ENCODE measurements around the gene KRT28.

The KRT28 gene

GRCh38 chr17:40799859-40800258 is at the start of gene KRT28:
Gene KRT28, minus strand, starts transcription at chr17:40799959. Its CDS starts 66 bp downstream, at chr17:40799893.
- in situ Hi-C loops (cut with MboI; ENCODE audit: low sequenced_read_pairs): no loop called here

DNA sequence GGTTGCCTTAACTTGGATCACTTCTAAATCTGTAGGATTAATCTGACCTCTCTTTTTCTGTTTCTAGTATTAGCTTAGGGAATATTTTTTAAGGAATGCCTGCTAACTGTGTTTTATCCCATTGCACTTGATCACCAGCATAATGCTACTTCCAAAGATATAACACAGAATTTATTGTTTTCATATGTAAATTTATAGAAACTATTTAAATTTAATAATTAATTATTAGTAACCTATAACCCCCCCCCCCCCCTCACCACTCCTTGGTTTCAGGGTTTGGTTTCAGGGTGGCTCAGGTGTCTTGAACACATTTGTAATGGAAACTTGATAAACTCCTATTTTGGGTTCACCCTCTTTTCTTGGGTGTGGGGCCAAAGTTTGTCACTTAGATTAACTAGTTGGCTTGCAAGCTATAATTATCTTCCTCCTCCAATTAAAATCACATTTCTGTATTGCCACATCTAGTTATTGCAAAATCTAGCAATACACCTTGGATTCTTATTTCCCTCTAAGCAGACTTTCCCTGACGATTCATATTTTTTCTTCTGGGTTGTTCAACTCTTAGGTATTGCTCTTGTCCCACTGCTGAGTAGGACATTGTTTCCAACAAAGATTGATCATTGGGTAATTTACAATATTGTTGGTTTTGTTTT is 49.0 kb upstream of the KRT28 start:
- in situ Hi-C loops (cut with MboI; ENCODE audit: low sequenced_read_pairs): no loop called here

- in situ Hi-C loops (cut with MboI; ENCODE audit: low sequenced_read_pairs): no loop called here
Observed at GRCh38 chr17:40846515-40847144, 46.9 kb upstream of the KRT28 start.

- in situ Hi-C loops (cut with MboI; ENCODE audit: low sequenced_read_pairs): no loop called here
Observed at GRCh38 chr17:40844671-40845107, 44.9 kb upstream of the KRT28 start.

DNA sequence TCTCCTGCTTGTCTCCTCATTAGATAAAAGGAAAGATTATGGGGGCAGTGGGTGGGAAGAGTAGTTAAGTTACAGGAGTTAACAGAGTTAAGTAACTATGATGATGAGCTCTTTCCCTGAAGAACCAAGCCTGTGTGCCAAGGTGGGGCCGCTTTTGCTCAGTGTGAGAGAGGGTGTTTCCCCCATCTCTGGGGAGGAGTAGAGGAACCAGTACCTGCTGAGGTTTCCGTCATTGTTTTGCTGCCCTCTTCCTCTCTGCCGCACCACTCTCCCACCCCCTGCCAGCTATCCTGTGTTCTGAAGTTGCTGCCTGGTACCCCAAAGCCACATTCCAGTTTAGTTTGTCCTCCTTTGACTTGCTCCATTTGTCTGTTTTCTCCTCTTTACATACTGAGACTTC is 43.5 kb upstream of the KRT28 start:
- in situ Hi-C loops (cut with MboI; ENCODE audit: low sequenced_read_pairs): no loop called here

DNA sequence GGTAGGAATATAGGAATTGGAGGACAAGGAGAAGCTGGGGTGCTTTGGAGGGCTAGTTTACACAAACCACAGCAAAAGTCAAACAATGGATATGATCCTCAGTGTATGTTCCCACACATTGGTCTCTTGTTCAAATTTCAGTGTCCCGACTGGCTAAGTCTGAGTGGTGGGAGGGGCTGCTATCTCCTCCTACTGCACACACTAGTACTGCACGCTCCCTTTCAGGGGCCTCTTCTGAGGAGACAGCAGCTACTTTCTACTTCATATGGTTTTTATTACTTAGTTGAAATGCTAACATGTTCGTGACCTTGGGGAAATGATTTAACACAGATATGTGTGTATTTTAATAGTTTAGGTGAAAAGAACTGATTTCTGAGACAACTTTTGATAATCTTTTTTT is 41.5 kb upstream of the KRT28 start:
- in situ Hi-C loops (cut with MboI; ENCODE audit: low sequenced_read_pairs): no loop called here

- in situ Hi-C loops (cut with MboI; ENCODE audit: low sequenced_read_pairs): no loop called here
Observed at GRCh38 chr17:40839194-40839593, 39.4 kb upstream of the KRT28 start.

DNA sequence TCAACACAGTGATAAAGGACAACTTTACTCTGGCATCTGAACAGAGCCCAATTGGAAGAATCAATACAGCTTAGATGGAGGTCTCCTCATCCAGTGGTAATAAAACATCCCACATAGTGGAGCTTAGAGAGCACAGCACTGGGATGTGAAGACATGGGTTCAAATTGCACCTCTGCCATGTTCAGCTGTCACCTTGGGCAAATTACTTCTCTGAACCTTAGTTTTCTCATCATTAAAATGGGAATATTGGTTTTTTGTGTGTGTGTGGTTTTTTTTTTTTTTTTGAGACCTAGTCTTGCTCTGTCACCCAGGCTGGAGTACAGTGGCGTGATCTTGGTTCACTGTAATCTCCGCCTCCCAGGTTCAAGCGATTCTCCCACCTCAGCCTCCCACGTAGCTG is 36.3 kb upstream of the KRT28 start:
- in situ Hi-C loops (cut with MboI; ENCODE audit: low sequenced_read_pairs): no loop called here

GRCh38 chr17:40833882-40834281 is 34.1 kb upstream of the KRT28 start:
- in situ Hi-C loops (cut with MboI; ENCODE audit: low sequenced_read_pairs): no loop called here

- in situ Hi-C loops (cut with MboI; ENCODE audit: low sequenced_read_pairs): no loop called here
Observed at GRCh38 chr17:40832840-40833239, 33.1 kb upstream of the KRT28 start.

DNA sequence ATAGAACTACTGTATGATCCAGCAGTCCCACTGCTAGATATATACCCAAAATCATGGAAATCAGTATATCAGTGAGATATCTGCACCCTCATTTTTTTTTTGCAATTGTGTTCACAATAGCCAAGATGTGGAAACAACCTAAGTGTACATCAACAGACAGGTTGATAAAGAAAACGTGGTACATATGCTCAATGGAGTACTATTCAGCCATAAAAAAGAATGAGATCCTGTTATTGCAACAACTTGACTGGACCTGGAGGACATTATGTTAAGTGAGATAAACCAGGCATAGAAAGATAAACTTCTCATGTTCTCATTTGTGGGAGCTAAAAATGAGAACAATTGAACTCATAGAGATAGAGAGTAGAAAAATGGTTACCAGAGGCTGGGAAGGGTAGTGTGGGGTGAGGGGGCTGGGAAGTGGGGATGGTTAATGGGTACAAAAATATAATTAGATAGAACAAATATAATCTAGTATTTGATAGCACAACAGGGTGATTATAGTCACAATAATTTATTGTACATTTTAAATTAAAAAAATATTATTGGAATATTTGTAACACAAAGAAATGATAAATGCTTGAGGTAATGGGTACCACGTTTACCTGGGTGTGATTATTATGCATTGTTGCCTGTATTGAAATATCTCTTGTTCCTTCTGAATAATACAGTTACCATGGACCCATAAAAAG is 30.5 kb upstream of the KRT28 start:
- in situ Hi-C loops (cut with MboI; ENCODE audit: low sequenced_read_pairs): no loop called here

- in situ Hi-C loops (cut with MboI; ENCODE audit: low sequenced_read_pairs): no loop called here
Observed at GRCh38 chr17:40828454-40829044, 28.8 kb upstream of the KRT28 start.

DNA sequence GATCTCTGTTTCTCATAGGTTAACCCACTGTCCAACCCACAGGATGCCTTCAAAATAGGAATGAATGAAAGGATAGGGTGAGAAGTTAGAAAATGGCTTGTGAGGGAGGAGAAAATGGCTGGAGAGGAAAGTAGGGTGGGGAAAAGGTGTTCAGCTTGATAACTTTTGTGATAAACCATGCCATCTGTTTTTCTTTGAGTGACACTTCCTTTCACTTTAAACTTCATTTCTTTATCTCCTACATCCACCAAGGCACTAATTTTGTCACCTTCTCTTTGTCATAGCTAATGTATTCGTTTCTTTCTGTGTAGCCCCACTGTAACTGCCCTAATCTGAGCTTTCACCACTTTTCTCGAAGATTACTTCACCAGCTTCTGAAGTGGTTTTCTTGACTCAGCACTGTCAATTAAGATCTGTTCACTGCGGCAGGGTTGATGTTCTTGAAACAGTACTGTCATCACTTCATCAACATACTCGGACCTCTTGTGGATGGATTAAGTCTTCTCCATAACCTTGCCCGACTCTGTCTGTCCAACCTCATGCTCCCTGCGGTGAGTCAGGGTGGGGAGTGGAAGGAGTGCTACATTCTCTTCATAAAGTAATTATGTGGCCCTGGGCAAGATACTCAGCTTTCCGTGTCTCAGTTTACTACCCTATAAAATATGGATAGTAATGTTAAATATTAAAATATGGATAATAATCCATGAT is 28.1 kb upstream of the KRT28 start:
- in situ Hi-C loops (cut with MboI; ENCODE audit: low sequenced_read_pairs): no loop called here

DNA sequence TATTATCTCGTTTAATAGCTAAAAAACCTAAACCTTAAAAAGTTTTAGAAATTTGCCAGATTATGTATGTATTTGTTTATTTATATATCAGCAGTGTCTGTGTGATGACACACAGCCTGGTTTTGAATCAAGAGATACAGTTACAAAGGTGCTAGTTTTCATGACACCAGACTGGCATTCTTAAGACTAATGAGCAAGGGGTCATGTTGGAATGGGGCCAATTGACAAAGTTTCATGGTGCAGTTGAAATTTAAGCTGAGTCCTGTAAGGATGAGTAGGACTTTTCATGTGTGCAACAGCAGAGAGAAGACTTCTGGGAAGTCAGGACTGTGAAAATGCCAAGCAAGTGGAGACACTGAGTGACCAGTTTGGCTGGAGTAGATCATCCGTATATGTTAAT is 25.8 kb upstream of the KRT28 start:
- in situ Hi-C loops (cut with MboI; ENCODE audit: low sequenced_read_pairs): no loop called here

GRCh38 chr17:40824015-40824832 is 24.5 kb upstream of the KRT28 start:
- in situ Hi-C loops (cut with MboI; ENCODE audit: low sequenced_read_pairs): no loop called here

- in situ Hi-C loops (cut with MboI; ENCODE audit: low sequenced_read_pairs): no loop called here
Observed at GRCh38 chr17:40822132-40822812, 22.5 kb upstream of the KRT28 start, which contains the start of gene KRT10. Gene KRT10, minus strand, starts transcription at chr17:40822614. Its CDS starts 29 bp downstream, at chr17:40822585.

DNA sequence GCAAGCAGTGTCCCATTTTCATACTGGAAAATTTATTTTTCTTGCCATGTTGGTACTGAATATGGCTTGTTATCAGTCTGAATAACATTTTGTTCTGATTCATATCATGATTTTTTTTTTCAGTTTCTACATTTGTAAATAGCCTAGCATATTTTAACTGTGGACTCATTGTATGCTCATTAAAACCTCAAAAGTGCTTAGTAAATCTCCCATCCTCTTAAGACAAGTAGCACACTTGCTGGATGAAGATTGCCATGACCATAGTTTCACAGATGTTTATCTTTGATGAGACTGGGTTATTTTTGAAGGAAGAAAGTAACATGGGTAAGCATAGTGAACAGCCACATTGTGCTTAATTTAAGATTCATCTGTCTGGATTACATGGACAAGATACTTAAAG is 21.8 kb upstream of the KRT28 start:
- in situ Hi-C loops (cut with MboI; ENCODE audit: low sequenced_read_pairs): no loop called here

GRCh38 chr17:40820228-40820838 is 20.6 kb upstream of the KRT28 start:
- in situ Hi-C loops (cut with MboI; ENCODE audit: low sequenced_read_pairs): no loop called here

GRCh38 chr17:40819528-40820125 is 19.9 kb upstream of the KRT28 start:
- in situ Hi-C loops (cut with MboI; ENCODE audit: low sequenced_read_pairs): no loop called here
